Measurements from ENCODE around the gene TBC1D1.

GRCh38 chr4:37973441-37973840 is 82.6 kb downstream of the TBC1D1 start:
- no peak for TF ChIP-seq EZH2 (IDR thresholded peaks at IDR 0.05; ENCODE audit: borderline replicate concordance, low read depth, low read length, severe bottlenecking)
- no peak for TF ChIP-seq POLR2AphosphoS5 (IDR thresholded peaks at IDR 0.05; ENCODE audit: insufficient read depth, low read depth, low read length)
- no peak for TF ChIP-seq CTCF (IDR thresholded peaks at IDR 0.05; ENCODE audit: extremely low read depth in 1 of 2, insufficient read depth in 1 of 2, low read depth in 1 of 2, low read length in 2 of 2)
- no peak for TF ChIP-seq POLR2A (IDR thresholded peaks at IDR 0.05; ENCODE audit: low read depth, low read length)
- no peak for TF ChIP-seq MYC (IDR thresholded peaks at IDR 0.05; ENCODE audit: low read depth, low read length)
- no peak for TF ChIP-seq JUN (IDR thresholded peaks at IDR 0.05; ENCODE audit: borderline replicate concordance, insufficient read depth, insufficient read length, low read depth)
- TF ChIP-seq, protein P1, sequence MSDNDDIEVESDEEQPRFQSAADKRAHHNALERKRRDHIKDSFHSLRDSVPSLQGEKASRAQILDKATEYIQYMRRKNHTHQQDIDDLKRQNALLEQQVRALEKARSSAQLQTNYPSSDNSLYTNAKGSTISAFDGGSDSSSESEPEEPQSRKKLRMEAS (IDR thresholded peaks at IDR 0.05; ENCODE audit: insufficient read depth, insufficient read length), result no peak
- TF ChIP-seq GATA2 (IDR thresholded peaks at IDR 0.05; ENCODE audit: insufficient read depth, insufficient read length, low read depth, low read length), result no peak
- TF ChIP-seq FOS (IDR thresholded peaks at IDR 0.05; ENCODE audit: borderline replicate concordance, insufficient read depth, low read length), result no peak

All from endothelial cell of umbilical vein (primary cell).